Endodermal cell (in vitro differentiated cells): ENCODE measurements around the gene ARHGEF9. TPM values are rescaled to one million over a fixed set of nuclear protein-coding genes. Genes with fewer than 3 reads are reported as not detected.
A peak's percentile ranks its signal among the peaks of the same experiment; 100 is the strongest.

Experiments
- DNase-seq: peaks from one replicate; pipeline ENCODE4 v3.0.0-alpha.2; 2017
- H3K27ac ChIP-seq: 2 replicates; pipeline ENCODE4 v1.5.1; 2013; ENCODE audit warnings: mild to moderate bottlenecking, low read depth, low read length, moderate library complexity
- H3K27me3 ChIP-seq: 2 replicates; pipeline ENCODE4 v1.6.1; 2013; ENCODE audit warnings: mild to moderate bottlenecking, low read length, moderate library complexity; ENCODE audit not compliant: insufficient read depth, control insufficient read depth, poor library complexity, severe bottlenecking
- H3K36me3 ChIP-seq: 2 replicates; pipeline ENCODE4 v1.7.0; 2013; ENCODE audit warnings: mild to moderate bottlenecking, low read length, moderate library complexity; ENCODE audit not compliant: control insufficient read depth, insufficient read depth
- H3K4me1 ChIP-seq: one replicate; pipeline ENCODE4 v1.7.0; 2013; ENCODE audit warnings: low read length; ENCODE audit not compliant: control insufficient read depth, insufficient read depth
- H3K4me3 ChIP-seq: 2 replicates; pipeline ENCODE4 v1.5.1; 2013; ENCODE audit warnings: mild to moderate bottlenecking, low read length, moderate library complexity
- H3K9ac ChIP-seq: 2 replicates; pipeline ENCODE4 v1.6.1; 2013; ENCODE audit warnings: mild to moderate bottlenecking, low read length, moderate library complexity; ENCODE audit not compliant: poor library complexity, severe bottlenecking; ENCODE audit errors: extremely low read depth
- H3K9me3 ChIP-seq: 2 replicates; pipeline ENCODE4 v1.6.1; 2013; ENCODE audit warnings: mild to moderate bottlenecking, low read length, moderate library complexity; ENCODE audit not compliant: control insufficient read depth
- H3K27ac Mint-ChIP-seq: 2 replicates; pipeline ENCODE4 v1.8.0; 2020; ENCODE audit warnings: mixed read lengths
- H3K27me3 Mint-ChIP-seq: 2 replicates; pipeline ENCODE4 v1.8.0; 2021; ENCODE audit warnings: mild to moderate bottlenecking, mixed read lengths; ENCODE audit not compliant: insufficient read depth
- H3K36me3 Mint-ChIP-seq: 2 replicates; pipeline ENCODE4 v1.8.0; 2020; ENCODE audit warnings: low read depth, mixed read lengths
- H3K4me1 Mint-ChIP-seq: 2 replicates; pipeline ENCODE4 v1.8.0; 2020; ENCODE audit warnings: mixed read lengths
- H3K4me3 Mint-ChIP-seq: 2 replicates; pipeline ENCODE4 v1.8.0; 2020; ENCODE audit warnings: mild to moderate bottlenecking, moderate library complexity, mixed read lengths
- H3K9me3 Mint-ChIP-seq: 2 replicates; pipeline ENCODE4 v1.8.0; 2020; ENCODE audit warnings: mild to moderate bottlenecking, mixed read lengths
- WGBS, 2 experiments: methylation state at CpG; one replicate each; pipeline versions ENCODE4 v1.1.5 to v1.1.7; 2013; ENCODE audit warnings: missing lambda C conversion rate in 2 of 2, mixed read lengths in 1 of 2; ENCODE audit not compliant: insufficient coverage in 1 of 2, insufficient read length in 1 of 2; 5-methylcytosine and 5-hydroxymethylcytosine counted together
- total RNA-seq, 2 donors: library from RNA; stranded (reverse); fragmentation: NEBNext Ultra II Directional in 1 of 2; extraction: Animal tissue kit (Norgen Biotek cat#: 25700) in 1 of 2; gene quantifications; 2 replicates in 1 of 2; 3 replicates in 1 of 2; pipeline ENCODE4 v1.2.1, GENCODE V29; 2021
- TF ChIP-seq, protein P1 (sequence below): fragments of 200-600 bp; sonication (generic); conservative IDR thresholded peaks from 2 replicates; pipeline ENCODE4 v1.5.0; 2021; ENCODE audit warnings: antibody characterized with exemption, mild to moderate bottlenecking

Gene ARHGEF9
- total RNA-seq, 2 donors from 2014 or later = 12.2 to 16.8 TPM

DNA sequence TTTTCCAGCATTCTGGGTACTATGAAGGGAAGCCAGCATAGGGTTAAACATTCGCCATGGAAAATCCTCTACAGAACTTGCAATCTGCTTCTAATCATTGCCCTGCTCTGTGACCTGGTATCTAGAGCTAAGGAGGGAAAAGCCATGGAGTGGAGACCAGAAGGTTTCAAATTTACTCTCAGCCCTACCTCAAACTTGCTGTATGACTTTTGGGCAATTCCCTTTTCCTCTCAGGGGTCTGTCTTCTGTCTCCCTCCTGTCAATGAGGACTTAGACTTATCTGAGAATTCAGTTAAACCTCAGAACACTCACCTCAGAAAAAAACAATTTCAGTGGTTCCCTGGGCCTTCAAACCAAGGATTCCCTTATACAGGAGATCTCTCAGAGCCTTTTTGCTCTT is 29.1 kb downstream of the ARHGEF9 start:
- H3K36me3 ChIP-seq = no peaks in the 10 kb centered on the region
- no peak overlapping the region for H3K27ac ChIP-seq
- H3K4me3 ChIP-seq = peak overlapping the region; percentile 93
- Mint-ChIP-seq H3K4me1 (peaks cover 19% of the 10 kb centered on the region), H3K9me3 (peaks cover 63% of the 10 kb centered on the region), H3K27ac (no peak overlapping the region), H3K4me3 (no peak overlapping the region), H3K27me3 (peaks cover 17% of the 10 kb centered on the region), H3K36me3 (no peaks in the 10 kb centered on the region)
- TF ChIP-seq, protein P1, sequence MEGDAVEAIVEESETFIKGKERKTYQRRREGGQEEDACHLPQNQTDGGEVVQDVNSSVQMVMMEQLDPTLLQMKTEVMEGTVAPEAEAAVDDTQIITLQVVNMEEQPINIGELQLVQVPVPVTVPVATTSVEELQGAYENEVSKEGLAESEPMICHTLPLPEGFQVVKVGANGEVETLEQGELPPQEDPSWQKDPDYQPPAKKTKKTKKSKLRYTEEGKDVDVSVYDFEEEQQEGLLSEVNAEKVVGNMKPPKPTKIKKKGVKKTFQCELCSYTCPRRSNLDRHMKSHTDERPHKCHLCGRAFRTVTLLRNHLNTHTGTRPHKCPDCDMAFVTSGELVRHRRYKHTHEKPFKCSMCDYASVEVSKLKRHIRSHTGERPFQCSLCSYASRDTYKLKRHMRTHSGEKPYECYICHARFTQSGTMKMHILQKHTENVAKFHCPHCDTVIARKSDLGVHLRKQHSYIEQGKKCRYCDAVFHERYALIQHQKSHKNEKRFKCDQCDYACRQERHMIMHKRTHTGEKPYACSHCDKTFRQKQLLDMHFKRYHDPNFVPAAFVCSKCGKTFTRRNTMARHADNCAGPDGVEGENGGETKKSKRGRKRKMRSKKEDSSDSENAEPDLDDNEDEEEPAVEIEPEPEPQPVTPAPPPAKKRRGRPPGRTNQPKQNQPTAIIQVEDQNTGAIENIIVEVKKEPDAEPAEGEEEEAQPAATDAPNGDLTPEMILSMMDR = no peak
- 90% methylated on average over 1 of the region's 1 CpG; no CpG with 5 or more reads in 1 of the 2 experiments for WGBS, 2 experiments
- H3K27me3 ChIP-seq = no peaks in the 10 kb centered on the region
- no peak overlapping the region for H3K9ac ChIP-seq
- no peak for DNase-seq
- H3K4me1 ChIP-seq = no peaks in the 10 kb centered on the region
- no peaks in the 10 kb centered on the region for H3K9me3 ChIP-seq

DNA sequence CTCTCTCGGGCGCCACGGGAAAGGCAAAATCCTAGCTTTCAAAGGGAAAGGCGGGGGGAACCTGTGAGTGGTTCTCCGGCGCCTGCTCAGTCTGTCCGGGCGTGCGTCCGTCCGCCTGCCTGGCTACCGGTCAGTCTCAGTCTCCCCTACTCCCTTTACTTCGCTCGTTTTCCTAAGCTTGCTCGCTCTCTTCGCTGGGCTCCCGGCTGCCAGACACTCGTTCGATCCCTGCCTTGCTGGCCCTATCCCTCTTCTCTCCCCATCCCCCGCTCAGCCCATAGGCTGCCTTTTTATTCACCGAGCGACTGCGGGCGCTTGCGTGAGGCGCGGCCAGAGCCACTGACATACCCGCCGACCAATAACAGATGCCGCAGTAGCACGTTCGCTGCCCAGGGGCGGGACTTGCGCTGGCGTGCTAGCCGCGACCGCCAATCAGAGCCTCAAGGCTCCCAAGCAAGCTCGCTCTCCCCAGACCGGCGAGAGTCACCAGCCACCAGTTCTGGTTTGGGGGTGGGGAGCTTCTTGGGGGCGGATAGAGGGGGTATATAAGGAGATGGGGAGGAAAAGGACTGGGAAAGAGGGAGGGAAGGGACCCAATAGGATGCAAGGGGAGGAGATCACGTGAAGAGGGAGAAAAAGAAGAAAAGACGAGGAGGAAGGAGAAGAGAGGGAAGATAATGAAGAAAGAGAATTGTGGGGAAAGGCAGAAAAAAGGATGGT is 30.0 kb downstream of the ARHGEF9 start:
- WGBS, 2 experiments = 0 to 1% methylated on average over 4 to 44 of the region's 44 CpGs
- no peaks in the 10 kb centered on the region for H3K36me3 ChIP-seq
- Mint-ChIP-seq H3K36me3 (no peaks in the 10 kb centered on the region), H3K27me3 (peaks cover 18% of the 10 kb centered on the region), H3K4me3 (peak overlapping the region; percentile 82), H3K9me3 (peaks cover 63% of the 10 kb centered on the region), H3K27ac (peak overlapping the region; percentile 90), H3K4me1 (peaks cover 18% of the 10 kb centered on the region)
- H3K9ac ChIP-seq = peak overlapping the region; percentile 53
- TF ChIP-seq, protein P1 = no peak
- no peaks in the 10 kb centered on the region for H3K27me3 ChIP-seq
- peak; percentile 94 for DNase-seq
- H3K4me1 ChIP-seq = no peaks in the 10 kb centered on the region
- peak overlapping the region; percentile 93 for H3K4me3 ChIP-seq
- no peaks in the 10 kb centered on the region for H3K9me3 ChIP-seq
- peak overlapping the region; percentile 88 for H3K27ac ChIP-seq

DNA sequence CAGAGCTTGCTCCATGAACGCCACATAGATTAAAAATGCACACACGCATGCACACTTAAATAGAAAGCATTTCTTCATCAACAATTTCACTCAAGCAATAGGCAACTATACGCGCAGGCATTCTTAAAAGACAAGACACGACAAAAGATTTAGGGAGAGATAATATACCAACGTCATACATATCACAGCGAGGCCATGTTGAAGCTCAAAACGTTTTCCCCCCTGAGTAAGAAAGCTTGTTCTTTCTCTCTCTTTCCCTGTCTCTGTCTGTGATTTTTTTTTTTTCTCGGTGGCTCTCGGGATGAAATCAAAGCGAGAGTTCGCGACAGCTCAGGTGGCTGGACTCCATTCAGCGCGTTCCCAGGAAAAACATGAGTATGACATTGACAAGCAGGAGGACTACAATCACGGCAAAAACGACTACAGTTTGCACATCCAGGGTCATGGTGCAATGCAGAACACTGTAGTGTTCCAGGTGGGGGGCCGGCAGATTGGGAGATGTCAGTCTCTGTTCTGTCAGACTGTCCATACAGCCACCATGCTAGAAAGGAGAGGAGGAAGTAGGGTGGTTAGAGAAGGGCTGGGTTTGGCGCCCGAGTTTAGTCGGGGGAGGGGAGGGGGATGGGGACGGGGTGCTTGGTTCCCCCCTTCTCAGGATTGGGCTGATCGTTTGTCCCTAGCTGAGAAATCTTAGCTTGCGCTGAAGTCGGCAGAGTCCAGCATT is 30.7 kb downstream of the ARHGEF9 start:
- Histone ChIP-seq H3K36me3 (no peaks in the 10 kb centered on the region), H3K27me3 (no peaks in the 10 kb centered on the region), H3K27ac (peak overlapping the region; percentile 88), H3K4me3 (peak overlapping the region; percentile 93), H3K9ac (peak overlapping the region; percentile 53), H3K4me1 (no peaks in the 10 kb centered on the region), H3K9me3 (no peaks in the 10 kb centered on the region)
- peak; percentile 41 for DNase-seq
- H3K27ac Mint-ChIP-seq = peak overlapping the region; percentile 90
- no peaks in the 10 kb centered on the region for H3K36me3 Mint-ChIP-seq
- TF ChIP-seq, protein P1 = no peak
- H3K4me3 Mint-ChIP-seq = peak overlapping the region; percentile 82
- WGBS, 2 experiments = 0 to 4% methylated on average over 2 to 25 of the region's 25 CpGs
- H3K27me3 Mint-ChIP-seq = peaks cover 15% of the 10 kb centered on the region
- H3K4me1 Mint-ChIP-seq = peaks cover 18% of the 10 kb centered on the region
- peaks cover 66% of the 10 kb centered on the region for H3K9me3 Mint-ChIP-seq
